Loucy (cell line): ENCODE measurements around the gene ANXA3.

Experiments
- CTCF ChIP-seq: fragments of 200-600 bp; sonication (generic); conservative IDR thresholded peaks from 2 replicates; pipeline ENCODE4 v1.5.1; 2014; ENCODE audit warnings: mild to moderate bottlenecking, antibody characterized with exemption, low read length
- EZH2phosphoT487 ChIP-seq: fragments of 200-600 bp; IDR thresholded peaks from 2 replicates; pipeline ENCODE4 v1.6.1; 2018; ENCODE audit warnings: antibody characterized with exemption, mild to moderate bottlenecking, moderate library complexity, borderline replicate concordance

GRCh38 chr4:78542373-78542772 is 9.2 kb upstream of the ANXA3 start:
- TF ChIP-seq CTCF (no peak), EZH2phosphoT487 (no peak)
